ENCODE data around the gene MYH6.

GRCh38 chr14:23434488-23435222, 26.6 kb upstream of the MYH6 start:
- TF ChIP-seq, protein P1, sequence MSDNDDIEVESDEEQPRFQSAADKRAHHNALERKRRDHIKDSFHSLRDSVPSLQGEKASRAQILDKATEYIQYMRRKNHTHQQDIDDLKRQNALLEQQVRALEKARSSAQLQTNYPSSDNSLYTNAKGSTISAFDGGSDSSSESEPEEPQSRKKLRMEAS (IDR thresholded peaks at IDR 0.05), result no peak
- no peak for TF ChIP-seq RXRA (IDR thresholded peaks at IDR 0.05)

Measured in liver (tissue), 2 donors.